HG03097 (cell line): ENCODE results near the gene CELSR2.
"Not testable (repeated sequence)": the region's sequence is repeated elsewhere in the genome, so short reads cannot be mapped to it uniquely, and the experiment has no call there.

ENCODE experiments used
- ATAC-seq: cut with Tn5 transposase; IDR thresholded peaks from one replicate; pipeline ENCODE4 v1.9.1; 2021; ENCODE audit not compliant: unreplicated experiment, low FRiP score

CELSR2 gene

DNA sequence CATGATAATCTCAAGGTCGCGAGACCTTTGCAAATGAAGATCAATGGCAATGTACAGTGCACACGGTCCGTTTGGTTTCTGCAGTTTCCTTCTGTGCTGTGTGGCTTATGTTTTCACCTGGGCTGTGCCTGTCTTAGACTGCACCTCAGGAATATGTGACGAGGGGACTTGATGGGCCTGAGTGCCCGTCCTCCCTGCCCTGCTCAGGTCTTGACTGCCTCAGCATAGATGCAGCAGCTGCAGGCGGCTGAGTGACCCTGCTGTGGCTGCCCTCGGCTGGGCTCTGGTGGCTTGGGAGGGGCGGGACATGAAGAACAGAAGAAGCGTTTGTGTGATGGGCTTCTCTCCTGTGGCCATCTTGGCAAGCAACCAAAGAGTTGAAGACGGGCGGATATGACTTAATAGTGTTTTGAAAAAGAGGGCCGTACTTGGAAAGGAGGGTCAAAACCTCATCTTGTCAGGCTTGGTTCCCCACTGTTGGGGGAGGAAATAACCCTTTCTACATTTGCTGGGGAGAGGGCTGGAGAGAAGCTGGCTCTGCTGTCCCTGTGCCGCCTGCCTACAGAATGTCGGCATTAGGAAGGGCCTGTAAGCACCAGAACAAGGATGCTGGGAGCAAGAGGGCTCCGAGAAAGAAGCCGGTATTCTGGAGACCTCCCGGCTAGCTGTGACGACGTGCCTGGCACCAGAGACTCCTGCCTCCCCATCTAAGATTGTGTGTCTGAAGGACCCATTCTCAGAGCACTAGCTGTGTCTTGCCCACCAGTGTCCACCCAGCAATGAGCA lies 50.4 kb downstream of the CELSR2 start:
- no peak for ATAC-seq

DNA sequence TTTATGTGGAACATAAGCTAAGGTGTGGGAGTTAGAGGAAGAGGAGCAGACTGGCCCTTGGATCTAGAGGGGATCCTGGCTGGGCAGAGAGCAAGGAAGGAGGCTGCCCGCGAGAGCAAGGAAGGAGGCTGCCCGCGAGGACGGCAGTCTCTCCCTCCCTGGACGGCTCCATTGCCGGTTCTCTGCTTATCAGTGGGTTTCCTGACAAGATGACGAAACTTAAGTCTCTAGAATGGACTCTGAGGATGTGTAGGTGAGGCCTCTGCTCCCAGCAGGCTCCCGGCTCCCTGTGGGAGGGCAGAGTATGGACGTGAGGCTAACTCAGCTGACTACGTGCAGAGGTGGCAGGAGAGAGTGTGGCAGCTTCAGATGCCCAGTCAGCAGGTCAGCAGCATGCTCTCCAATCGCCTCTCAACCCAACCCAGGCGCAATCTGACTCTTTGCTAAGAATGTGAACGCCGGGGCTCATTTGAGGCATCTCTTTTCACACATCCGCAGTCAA lies 51.4 kb downstream of the CELSR2 start:
- ATAC-seq: no peak

DNA sequence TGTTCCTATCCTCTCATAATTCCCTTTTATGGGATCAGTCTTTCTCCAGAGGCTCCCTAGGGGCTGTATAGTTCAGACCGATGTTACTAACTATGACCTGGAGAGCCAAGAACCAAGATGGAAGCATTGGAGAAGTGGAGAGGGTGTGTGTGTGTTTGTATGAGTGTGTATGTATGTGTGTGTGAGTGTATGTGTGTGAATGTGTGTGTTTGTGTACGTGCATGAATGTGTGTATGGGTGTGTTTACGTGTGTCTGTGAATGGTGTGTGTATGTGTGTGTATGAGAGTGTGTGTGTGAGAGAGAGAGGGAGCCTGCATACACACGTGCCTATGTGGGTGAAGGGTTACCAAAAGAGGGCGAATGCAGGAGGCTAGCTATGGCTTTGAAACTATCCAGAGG lies 52.5 kb downstream of the CELSR2 start:
- no peak for ATAC-seq

DNA sequence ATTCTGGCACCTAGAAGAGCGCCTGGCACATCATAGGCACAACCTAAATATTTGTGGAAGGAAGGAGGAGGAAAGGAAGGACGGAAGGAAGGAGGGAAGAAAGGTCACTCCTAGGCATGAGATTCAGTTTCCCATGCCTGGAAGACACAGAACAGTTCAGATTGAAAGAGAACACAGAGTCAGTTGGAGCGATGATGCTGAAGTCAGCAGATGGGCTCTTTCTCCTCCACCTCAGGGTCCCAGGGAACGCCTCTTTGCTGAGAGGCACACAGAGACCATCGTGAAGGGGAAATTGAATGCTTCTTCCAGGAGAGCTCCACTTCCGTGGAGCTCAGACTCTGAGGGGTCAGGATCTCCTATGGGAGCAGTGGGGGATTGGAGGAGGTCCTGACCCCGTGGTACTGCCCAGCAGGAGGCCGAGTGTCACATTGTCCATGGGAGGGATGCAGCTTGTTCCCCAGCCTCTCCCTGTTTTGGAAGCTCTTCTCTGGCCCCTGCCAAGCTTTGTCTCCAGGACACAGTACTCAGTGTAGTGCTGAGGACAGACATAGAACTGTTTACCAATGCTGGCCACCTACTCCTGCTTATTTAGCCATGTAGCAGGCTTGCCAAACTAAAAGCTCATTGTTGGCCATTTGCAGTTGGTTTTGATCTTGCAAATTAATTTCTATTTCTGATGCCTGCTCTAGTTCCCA lies 55.0 kb downstream of the CELSR2 start:
- no peak for ATAC-seq

DNA sequence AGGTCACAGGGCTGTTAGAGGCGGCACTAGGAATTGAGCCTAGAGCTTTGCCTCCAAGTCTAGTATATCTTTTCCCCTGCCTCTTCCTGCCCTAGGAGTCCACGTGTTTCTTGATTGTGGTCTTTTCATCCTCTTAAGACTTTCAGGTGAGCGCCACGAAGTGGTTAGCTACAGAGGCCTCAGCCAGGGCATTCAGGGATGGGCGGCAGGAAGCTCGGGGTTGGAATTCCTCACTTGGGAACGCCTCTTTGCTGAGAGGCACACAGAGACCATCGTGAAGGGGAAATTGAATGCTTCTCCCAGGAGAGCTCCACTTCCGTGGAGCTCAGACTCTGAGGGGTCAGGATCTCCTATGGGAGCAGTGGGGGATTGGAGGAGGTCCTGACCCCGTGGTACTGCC lies 56.7 kb downstream of the CELSR2 start:
- not testable (repeated sequence) for ATAC-seq

DNA sequence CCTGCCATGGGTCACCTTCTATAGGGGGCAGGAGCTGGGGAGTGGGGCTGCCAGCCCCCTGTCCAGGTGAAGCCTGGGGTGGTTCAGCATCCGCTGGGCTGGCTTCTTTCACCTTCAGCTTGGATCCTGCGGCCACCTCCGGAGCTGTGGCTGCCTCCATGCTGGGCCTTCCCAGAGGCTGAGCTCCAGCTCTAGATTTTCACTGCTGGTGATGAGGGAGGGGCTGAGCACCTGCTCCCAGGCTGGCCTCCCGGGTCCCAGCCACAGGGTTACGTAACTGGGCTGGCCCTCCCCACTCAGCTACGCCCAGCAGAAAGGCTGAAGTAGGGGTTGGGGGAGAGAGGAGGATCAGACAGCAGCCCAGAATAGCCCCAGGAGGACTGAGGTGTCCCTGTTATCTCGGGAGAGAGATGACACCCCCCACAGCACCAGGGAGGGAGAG lies 57.5 kb downstream of the CELSR2 start, which contains the start of gene MYBPHL:
Gene MYBPHL (minus strand): TSS at position 180 of the 442 bp plus-strand sequence. CDS start 20 bp downstream, at position 160.
- ATAC-seq: no peak

DNA sequence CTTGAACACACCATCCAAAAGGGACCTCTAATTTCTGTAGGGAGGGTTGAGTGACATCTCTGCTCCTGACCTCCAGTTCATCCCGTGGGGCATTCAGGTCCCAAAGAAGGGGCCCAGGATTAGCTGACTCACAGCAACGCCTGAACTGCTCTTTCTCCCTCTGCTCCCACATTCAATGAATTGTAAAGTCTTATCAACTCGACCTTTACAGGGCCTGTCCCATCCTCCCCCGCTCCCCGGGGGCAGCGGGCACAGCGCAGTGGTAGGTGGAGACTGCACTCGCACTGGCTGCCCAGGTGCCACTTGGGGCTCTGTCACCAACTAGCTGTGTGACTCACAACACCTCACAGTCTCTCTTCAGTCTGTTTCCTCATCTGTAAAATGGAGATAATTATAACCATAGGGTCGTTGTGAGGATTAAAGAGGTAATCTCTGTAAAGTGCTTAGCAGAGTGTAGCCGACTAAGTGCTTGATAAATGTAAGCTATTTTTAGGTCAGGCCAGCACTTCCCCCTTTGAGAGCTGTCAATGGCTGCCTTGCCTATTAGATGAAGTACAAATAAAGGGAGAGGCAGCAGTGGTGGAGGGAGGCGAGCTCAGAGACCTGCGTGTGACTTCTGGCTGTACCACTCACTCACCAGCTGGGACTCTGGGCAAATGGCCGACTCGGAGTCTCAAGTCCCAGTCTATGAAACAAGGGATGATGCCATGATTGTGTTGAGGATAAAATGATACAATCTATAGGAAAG lies 58.1 kb downstream of the CELSR2 start:
- no peak for ATAC-seq

DNA sequence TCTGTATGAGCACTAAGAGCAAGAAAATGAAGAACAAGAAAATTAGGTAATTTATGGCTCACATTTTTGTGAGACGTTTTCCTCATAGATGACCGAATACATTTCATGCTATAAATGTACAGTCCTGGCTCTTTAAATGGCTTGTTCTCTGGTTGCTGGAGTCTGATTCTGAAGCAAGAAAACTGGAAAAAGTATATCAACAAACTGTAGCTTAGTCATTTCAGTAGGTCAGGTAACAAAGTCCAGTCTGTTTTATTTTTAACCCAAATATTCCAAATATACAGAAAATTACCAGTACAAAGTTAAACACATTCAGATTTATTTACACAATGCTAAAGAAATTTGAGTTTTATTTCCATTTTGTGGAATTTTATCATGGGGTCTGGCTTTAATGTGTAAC lies 60.0 kb downstream of the CELSR2 start:
- ATAC-seq: no peak

DNA sequence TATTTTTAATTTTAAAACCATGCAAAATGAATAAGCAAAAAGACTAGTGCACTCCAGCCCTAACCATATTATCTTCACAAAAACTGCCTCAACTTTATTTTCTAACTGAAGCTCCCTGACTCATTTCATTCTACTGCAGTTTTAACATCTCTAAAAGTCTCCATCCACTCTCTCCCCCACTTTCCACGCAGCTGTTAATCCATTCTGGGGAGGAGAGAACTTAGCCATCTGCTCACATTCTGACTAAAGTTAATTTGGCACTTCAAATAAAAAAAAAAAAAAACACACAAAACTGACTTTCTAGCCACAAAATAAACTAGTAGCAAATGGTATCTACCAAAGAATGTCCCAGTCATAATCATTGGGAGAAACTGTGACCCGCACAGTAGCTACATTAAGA lies 62.9 kb downstream of the CELSR2 start:
- no peak for ATAC-seq

DNA sequence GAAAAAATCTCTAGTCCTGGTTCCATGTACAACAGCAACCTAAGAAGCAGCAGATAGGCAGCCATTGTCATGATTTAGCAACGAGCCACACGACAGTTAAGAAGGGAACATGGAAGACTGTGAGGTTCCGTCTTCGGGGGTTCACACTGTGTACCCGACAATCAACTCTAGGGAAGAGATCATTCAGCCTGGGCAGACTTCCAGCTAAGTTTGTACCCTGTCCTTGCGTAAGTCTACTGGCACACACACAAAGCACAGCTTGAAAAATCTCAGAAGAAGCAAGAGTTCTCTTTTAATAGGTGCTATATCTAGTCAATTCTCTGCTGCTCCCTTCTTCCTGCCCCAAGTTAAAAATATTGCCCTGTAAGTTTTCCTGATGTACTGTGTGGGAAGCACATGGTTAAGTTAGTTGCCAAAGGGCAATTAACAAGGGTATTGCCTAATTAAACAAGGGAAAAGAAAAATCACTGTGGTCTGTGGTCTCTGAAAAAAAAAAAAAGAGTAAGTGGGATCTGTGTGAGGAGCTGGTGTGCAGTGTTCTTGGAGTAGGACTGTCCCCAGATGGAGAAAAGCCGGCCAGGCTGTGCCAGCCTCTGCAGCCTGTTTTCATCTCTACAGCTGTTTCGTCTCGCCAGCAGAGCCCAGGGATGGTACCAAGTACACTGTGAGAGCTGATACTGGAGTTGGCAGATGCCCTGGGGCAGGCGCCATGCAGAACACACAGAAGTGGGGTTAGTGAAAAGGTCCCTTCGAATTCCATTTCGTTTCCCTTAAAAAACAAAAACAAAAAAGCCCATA lies 63.8 kb downstream of the CELSR2 start:
- ATAC-seq: no peak

DNA sequence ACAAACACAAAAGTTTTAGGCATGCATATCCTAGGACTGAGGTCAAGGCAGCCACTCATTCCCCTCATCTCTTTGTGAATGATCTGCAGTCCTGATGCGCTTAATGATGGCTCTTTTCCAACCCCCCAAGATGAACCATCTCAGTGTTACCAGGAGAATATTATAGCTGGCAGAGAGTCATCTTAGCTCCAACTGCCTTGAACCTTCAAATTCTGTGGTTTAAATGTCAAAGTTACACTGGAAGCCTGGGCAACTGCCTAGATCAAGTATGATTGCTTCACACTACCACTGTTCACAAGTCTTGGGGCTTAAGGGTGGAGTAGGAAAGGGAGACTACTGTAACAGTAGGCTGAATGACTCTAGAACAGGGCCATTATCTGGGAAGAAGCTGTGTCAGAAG lies 65.5 kb downstream of the CELSR2 start:
- no peak for ATAC-seq

DNA sequence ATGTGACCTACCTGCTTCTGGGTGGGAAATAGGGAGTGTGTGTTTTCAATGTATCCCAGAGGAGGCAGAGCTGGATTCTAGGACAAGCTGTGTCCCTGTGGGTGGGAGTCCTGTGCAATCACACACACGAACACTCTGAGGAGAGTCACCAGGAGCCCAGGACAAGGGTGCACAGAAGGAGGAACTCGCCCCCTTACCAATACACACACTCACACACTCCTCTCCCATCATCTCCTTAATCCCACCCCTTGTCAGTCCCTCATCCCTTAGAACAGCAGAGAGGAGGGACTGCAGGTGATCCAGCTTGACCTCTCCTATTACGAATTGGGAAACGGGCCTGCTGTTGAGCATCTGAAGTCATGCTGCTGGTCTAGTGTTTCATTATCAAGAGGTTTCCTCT lies 65.9 kb downstream of the CELSR2 start:
- no peak for ATAC-seq

DNA sequence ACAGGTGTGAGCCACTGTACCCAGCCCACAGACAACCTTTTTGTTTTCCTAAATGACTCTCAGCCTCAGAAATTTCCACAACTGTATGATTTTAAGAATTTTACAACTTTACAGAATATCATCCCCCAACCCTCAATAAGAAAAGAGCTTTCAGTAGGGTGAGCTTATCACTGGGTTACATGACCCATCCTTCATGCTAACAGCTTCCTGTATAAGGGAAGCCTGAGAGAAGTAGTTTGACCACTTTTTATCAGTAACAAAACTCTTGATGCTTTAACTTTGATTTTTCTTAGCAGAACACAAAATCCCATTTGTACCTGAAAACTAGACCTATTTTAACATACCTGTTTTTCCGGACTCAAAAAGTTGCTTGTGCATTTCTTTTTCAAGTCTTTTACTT lies 67.2 kb downstream of the CELSR2 start:
- no peak for ATAC-seq

DNA sequence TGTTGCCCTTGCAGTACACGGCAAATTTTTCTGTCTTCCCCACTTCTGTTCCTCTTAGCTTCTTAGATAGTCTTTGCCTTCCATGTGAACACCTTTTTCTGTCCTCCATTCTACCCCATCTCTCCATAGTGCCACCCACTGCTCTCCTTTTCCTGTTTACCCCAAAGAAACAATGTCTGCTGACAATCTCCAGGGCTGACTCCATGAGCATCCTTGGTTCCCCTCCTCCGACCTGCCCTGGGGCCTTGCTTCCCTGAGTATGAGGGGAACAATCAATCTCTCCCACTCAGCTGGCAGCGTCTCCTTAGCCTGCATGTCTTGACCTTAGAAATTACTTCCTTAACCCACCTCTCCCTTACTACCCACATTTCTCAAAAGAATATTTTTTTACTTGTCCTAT lies 69.8 kb downstream of the CELSR2 start:
- ATAC-seq: no peak

DNA sequence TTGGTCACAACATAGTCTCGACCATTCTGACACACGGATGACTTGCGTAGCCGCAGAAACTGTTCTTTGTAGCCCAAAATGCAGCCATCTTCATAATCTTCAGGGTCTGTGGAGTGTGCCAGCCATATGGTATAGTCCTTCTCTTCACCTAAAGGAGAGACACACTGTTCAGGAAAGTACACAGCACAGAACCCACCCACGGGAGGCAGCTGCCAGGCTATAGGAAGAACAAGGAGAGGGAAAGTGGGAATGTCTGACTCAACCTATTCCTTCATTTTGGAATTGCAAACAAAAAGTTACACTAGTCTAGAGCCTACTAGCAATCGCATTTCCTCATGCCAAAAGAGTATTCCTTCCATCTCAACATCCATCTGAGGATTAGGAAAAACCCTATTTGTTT lies 73.6 kb downstream of the CELSR2 start:
- no peak for ATAC-seq
